Gastrocnemius medialis (tissue), 4 donors: ENCODE data around the gene PRMT7.

Source experiments
- POLR2A ChIP-seq, 2 donors: fragments of 450-650 bp; IDR thresholded peaks; one replicate each; pipeline ENCODE4 v1.6.1; 2017; ENCODE audit warnings: antibody characterized with exemption in 2 of 2, mild to moderate bottlenecking in 2 of 2, moderate library complexity in 2 of 2
- TF ChIP-seq, protein P1 (sequence below), 5 experiments: fragments of 450-650 bp in 3 of 5; fragments of 200-600 bp in 2 of 5; sonication (generic) in 2 of 5; IDR thresholded peaks in 4 of 5; conservative IDR thresholded peaks in 1 of 5; 1 replicate in 4 of 5; 2 replicates in 1 of 5; pipeline ENCODE4 v1.5.1; 2016 to 2019; ENCODE audit warnings: antibody characterized with exemption in 5 of 5, mild to moderate bottlenecking in 3 of 5, moderate library complexity in 3 of 5

DNA sequence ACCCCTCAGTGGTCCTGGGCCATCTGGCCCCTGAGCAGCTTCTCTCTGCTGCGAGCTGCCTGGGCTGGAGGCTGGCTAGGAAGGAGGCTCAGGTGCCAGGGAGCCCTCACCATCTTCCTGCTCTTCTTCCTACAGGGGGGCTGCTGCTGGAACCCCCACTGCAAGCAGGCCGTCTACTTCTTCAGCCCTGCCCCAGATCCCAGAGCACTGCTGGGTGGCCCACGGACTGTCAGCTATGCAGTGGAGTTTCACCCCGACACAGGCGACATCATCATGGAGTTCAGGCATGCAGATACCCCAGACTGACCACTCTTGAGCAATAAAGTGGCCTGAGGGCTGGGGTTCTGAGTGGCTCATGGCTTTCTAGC lies 46.1 kb downstream of the PRMT7 start:
- TF ChIP-seq, protein P1, sequence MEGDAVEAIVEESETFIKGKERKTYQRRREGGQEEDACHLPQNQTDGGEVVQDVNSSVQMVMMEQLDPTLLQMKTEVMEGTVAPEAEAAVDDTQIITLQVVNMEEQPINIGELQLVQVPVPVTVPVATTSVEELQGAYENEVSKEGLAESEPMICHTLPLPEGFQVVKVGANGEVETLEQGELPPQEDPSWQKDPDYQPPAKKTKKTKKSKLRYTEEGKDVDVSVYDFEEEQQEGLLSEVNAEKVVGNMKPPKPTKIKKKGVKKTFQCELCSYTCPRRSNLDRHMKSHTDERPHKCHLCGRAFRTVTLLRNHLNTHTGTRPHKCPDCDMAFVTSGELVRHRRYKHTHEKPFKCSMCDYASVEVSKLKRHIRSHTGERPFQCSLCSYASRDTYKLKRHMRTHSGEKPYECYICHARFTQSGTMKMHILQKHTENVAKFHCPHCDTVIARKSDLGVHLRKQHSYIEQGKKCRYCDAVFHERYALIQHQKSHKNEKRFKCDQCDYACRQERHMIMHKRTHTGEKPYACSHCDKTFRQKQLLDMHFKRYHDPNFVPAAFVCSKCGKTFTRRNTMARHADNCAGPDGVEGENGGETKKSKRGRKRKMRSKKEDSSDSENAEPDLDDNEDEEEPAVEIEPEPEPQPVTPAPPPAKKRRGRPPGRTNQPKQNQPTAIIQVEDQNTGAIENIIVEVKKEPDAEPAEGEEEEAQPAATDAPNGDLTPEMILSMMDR (IDR thresholded peaks at IDR 0.05 in 4 of 5, conservative IDR thresholded peaks at IDR 0.05 in 1 of 5): no peak
- no peak for TF ChIP-seq POLR2A (IDR thresholded peaks at IDR 0.05)
